Activated CD4-positive, alpha-beta T cell treated with anti-CD3 and anti-CD28 coated beads, Interleukin-2, amount 10 ng/mL, durations not matched to agents 24 days and 14 days (primary cell): ENCODE data around the gene CNGA4. TPM values are rescaled to one million over a fixed set of nuclear protein-coding genes. Genes with fewer than 3 reads are reported as not detected.

Experiments used
- DNase-seq: peaks from one replicate; pipeline ENCODE4 v3.0.0; 2022
- H3K27ac Mint-ChIP-seq: one replicate; pipeline ENCODE4 v1.8.0; 2022; ENCODE audit warnings: mild to moderate bottlenecking, mixed read lengths
- H3K27me3 Mint-ChIP-seq: one replicate; pipeline ENCODE4 v1.8.0; 2022; ENCODE audit warnings: mixed read lengths
- H3K36me3 Mint-ChIP-seq: one replicate; pipeline ENCODE4 v1.8.0; 2022; ENCODE audit warnings: low read depth, mild to moderate bottlenecking, mixed read lengths
- H3K4me1 Mint-ChIP-seq: one replicate; pipeline ENCODE4 v1.8.0; 2021; ENCODE audit warnings: mixed read lengths
- H3K4me3 Mint-ChIP-seq: one replicate; pipeline ENCODE4 v1.8.0; 2022; ENCODE audit warnings: mild to moderate bottlenecking, moderate library complexity, mixed read lengths
- H3K9me3 Mint-ChIP-seq: one replicate; pipeline ENCODE4 v1.8.0; 2021; ENCODE audit warnings: mixed read lengths
- intact Hi-C: fragments of 100-400 bp; cut with micrococcal nuclease; formaldehyde crosslinking; loops from one replicate; pipeline ENCODE4 v1.15.1; 2023
- total RNA-seq: library from RNA; stranded (reverse); gene quantifications from 2 replicates; pipeline ENCODE4 v1.2.3, GENCODE V29; 2022

Gene CNGA4
- total RNA-seq, 1 donor from 2014 or later = not detected

- Mint-ChIP-seq H3K4me1 (peaks cover 23% of the 10 kb centered on the region), H3K9me3 (no peaks in the 10 kb centered on the region), H3K4me3 (no peak overlapping the region), H3K27ac (no peak overlapping the region), H3K27me3 (no peaks in the 10 kb centered on the region), H3K36me3 (peaks cover 10% of the 10 kb centered on the region)
- no peak for DNase-seq
- intact Hi-C loops = no loop called here
Observed at GRCh38 chr11:6206456-6207180, 32.3 kb upstream of the CNGA4 start.

DNA sequence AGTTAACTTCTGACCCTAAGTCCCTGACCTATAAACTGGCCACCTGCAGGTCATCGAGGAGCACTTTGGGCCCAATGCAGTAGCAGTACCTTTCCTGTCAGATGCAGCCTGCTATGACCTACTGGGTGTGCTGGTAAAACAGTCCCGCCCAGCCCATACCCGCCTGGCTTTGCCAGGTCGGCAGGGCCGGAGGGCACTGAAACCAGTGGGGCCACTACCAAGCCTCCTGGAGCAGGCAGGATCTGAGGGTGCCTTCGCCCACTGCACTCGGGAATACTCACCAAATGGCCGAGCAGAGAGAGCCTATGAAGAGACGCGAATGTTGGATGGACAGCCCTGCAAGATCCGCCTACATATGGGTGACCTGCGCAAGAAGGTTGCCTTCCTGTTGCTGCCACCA is 29.1 kb upstream of the CNGA4 start:
- intact Hi-C loops = no loop called here
- H3K9me3 Mint-ChIP-seq = no peaks in the 10 kb centered on the region
- H3K36me3 Mint-ChIP-seq = peaks cover 10% of the 10 kb centered on the region
- no peaks in the 10 kb centered on the region for H3K27me3 Mint-ChIP-seq
- no peaks in the 10 kb centered on the region for H3K4me1 Mint-ChIP-seq
- H3K27ac Mint-ChIP-seq = no peak overlapping the region
- no peak overlapping the region for H3K4me3 Mint-ChIP-seq
- no peak for DNase-seq

DNA sequence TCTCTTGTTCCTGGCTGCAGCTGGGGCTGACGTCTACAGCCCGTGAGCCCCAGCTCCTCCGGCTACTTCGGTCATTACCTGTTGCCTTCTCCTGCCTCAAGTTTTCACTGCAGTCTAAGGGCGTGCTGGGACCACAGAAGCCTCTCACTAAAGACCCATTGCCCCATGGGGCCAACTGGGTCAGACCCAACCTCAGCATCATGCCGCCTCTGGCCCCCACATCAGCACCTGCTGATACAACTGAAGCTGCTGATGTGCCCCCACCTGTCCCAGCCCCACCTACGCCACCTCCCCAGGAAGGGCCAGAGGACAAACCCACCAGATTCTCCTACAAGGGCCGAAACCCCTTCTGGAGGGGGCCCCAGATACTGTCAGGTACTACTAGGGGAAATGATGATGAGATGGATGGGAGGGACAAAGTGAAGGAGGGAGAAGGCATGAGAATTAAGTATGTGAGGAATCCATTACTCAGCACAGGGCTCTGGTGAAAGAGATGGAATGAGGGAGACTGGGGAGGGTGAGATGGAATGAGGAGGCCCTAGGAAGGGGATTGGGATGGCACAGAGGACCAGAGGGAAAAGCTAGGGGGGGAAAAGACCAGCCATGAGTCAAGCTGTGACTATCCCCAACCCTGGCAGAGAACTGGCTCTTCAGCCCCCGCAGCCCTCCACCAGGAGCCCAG is 28.5 kb upstream of the CNGA4 start:
- peaks cover 10% of the 10 kb centered on the region for H3K36me3 Mint-ChIP-seq
- no peak overlapping the region for H3K27ac Mint-ChIP-seq
- DNase-seq = no peak
- no peaks in the 10 kb centered on the region for H3K9me3 Mint-ChIP-seq
- intact Hi-C loops = no loop called here
- no peak overlapping the region for H3K4me3 Mint-ChIP-seq
- H3K4me1 Mint-ChIP-seq = no peaks in the 10 kb centered on the region
- no peaks in the 10 kb centered on the region for H3K27me3 Mint-ChIP-seq

- peaks cover 26% of the 10 kb centered on the region for H3K36me3 Mint-ChIP-seq
- H3K4me3 Mint-ChIP-seq = no peak overlapping the region
- H3K27me3 Mint-ChIP-seq = no peaks in the 10 kb centered on the region
- intact Hi-C loops = no loop called here
- H3K27ac Mint-ChIP-seq = no peak overlapping the region
- H3K4me1 Mint-ChIP-seq = peaks cover 5% of the 10 kb centered on the region
- DNase-seq = no peak
- H3K9me3 Mint-ChIP-seq = no peaks in the 10 kb centered on the region
Observed at GRCh38 chr11:6214530-6214929, 24.4 kb upstream of the CNGA4 start.

- peaks cover 34% of the 10 kb centered on the region for H3K36me3 Mint-ChIP-seq
- no peaks in the 10 kb centered on the region for H3K9me3 Mint-ChIP-seq
- no peaks in the 10 kb centered on the region for H3K27me3 Mint-ChIP-seq
- H3K4me3 Mint-ChIP-seq = no peak overlapping the region
- no peak overlapping the region for H3K27ac Mint-ChIP-seq
- DNase-seq = no peak
- H3K4me1 Mint-ChIP-seq = peaks cover 16% of the 10 kb centered on the region
- intact Hi-C loops = no loop called here
Observed at GRCh38 chr11:6216501-6216900, 22.4 kb upstream of the CNGA4 start.

DNA sequence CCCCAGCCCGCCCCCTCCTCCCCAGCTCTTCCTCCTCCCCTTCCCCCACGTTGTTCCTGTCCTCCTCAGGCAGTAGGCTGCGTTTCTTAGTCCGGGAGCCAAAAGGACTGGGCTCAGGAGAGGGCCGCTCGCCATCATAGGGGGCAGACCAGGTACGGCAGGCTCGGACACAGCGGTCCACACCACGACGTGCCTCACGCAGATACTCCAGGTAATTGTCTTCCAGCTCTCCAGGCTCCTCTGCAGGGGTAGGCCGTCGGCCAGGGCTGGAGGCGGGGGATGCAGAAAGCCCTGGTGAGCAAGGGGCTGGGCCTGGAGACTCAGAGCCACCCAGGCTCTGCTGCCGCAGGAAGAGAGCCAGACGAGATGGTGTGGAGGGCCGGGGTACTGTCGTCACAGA is 21.2 kb upstream of the CNGA4 start:
- peaks cover 46% of the 10 kb centered on the region for H3K36me3 Mint-ChIP-seq
- intact Hi-C loops = no loop called here
- no peak overlapping the region for H3K27ac Mint-ChIP-seq
- DNase-seq = no peak
- H3K4me3 Mint-ChIP-seq = no peak overlapping the region
- no peaks in the 10 kb centered on the region for H3K9me3 Mint-ChIP-seq
- no peaks in the 10 kb centered on the region for H3K27me3 Mint-ChIP-seq
- peaks cover 16% of the 10 kb centered on the region for H3K4me1 Mint-ChIP-seq

GRCh38 chr11:6219359-6219758 is 19.5 kb upstream of the CNGA4 start:
- intact Hi-C loops = no loop called here
- no peaks in the 10 kb centered on the region for H3K27me3 Mint-ChIP-seq
- H3K9me3 Mint-ChIP-seq = no peaks in the 10 kb centered on the region
- no peak for DNase-seq
- H3K27ac Mint-ChIP-seq = no peak overlapping the region
- H3K4me3 Mint-ChIP-seq = no peak overlapping the region
- H3K4me1 Mint-ChIP-seq = peaks cover 16% of the 10 kb centered on the region
- H3K36me3 Mint-ChIP-seq = peaks cover 50% of the 10 kb centered on the region

DNA sequence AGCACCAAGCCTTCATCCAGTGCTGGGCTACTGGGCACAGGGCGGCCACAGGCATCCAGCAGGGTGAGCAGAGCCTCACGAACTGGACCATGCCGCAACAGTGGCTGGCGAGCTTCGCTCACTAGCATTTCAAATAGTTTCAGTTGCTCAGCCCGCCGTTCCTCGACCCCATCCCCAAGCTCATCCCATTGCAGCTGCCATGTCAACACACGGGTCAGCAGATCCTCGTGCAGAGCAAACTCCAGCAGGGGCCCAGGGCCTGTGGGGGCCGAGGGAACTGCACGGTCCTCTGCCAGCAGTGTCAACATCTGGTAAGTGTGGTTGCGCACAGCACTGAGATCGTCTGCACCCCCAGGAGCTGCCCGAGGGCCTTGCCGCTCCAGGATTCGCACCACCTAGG is 15.0 kb upstream of the CNGA4 start:
- no peaks in the 10 kb centered on the region for H3K27me3 Mint-ChIP-seq
- intact Hi-C loops = no loop called here
- H3K4me1 Mint-ChIP-seq = peaks cover 20% of the 10 kb centered on the region
- H3K9me3 Mint-ChIP-seq = no peaks in the 10 kb centered on the region
- peaks cover 38% of the 10 kb centered on the region for H3K36me3 Mint-ChIP-seq
- DNase-seq = no peak
- no peak overlapping the region for H3K27ac Mint-ChIP-seq
- H3K4me3 Mint-ChIP-seq = no peak overlapping the region

DNA sequence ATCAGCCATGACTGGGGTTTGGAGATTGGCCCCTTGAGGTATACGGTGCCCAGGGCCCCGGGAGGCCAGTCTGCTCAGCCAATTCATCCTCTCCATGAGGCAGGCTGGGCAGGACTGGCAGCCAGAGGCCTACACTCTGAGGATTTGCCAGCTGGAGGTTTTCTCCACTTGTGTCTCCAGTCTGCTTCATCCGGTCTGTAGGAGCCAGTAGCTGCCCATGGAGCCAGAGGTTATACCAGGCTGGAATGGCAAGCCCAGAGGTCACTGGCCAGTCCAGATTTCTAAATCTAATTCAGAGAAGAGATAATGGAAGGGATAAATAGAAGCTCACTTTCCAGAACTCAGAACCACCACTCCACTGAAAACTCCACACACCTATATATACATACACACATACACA is 14.5 kb upstream of the CNGA4 start:
- H3K27ac Mint-ChIP-seq = no peak overlapping the region
- H3K9me3 Mint-ChIP-seq = no peaks in the 10 kb centered on the region
- intact Hi-C loops = no loop called here
- peaks cover 20% of the 10 kb centered on the region for H3K4me1 Mint-ChIP-seq
- no peak for DNase-seq
- H3K4me3 Mint-ChIP-seq = no peak overlapping the region
- H3K27me3 Mint-ChIP-seq = no peaks in the 10 kb centered on the region
- peaks cover 38% of the 10 kb centered on the region for H3K36me3 Mint-ChIP-seq

DNA sequence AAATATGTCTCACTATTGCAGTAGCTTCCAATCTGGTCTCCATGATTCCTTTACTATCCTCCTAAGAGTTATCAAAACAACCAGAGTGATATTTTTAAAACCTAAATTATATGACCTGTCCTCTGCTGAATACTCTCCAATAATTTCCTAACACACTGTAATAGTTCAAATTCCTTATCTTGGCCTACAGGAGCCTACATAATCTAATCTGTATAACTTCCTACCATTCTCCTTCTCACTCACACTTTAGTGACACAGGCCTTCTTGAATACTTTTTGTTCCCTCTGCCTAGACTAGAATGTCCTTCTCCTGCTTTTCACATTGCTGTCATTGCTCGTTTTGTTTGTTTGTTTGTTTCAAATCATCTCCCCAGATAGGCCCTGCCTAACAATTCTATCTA is 13.9 kb upstream of the CNGA4 start:
- Mint-ChIP-seq H3K27ac (no peak overlapping the region), H3K27me3 (no peaks in the 10 kb centered on the region), H3K9me3 (no peaks in the 10 kb centered on the region), H3K4me3 (no peak overlapping the region), H3K4me1 (peaks cover 20% of the 10 kb centered on the region), H3K36me3 (peaks cover 33% of the 10 kb centered on the region)
- no peak for DNase-seq
- intact Hi-C loops = no loop called here

DNA sequence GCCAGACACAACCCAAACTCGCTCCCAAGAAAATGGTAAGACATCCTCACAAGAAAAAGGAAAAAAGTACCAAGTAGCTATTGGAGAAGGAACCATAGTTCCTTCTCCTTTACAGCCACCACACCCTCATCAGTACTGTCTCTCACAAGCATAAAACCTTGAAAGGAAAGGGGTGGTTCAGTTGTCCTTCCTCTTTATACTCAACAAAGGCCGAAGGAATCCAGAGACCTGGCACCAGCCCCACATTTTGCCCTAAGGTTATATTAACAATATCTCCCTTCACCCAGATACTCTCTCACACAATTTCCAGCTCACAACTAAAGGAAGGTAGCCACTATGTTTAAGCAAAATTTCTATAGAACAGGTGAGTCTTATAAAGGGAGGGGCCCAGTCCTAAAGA is 13.0 kb upstream of the CNGA4 start:
- Mint-ChIP-seq H3K9me3 (no peaks in the 10 kb centered on the region), H3K27ac (no peak overlapping the region), H3K36me3 (peaks cover 27% of the 10 kb centered on the region), H3K4me1 (peaks cover 22% of the 10 kb centered on the region), H3K27me3 (no peaks in the 10 kb centered on the region), H3K4me3 (no peak overlapping the region)
- intact Hi-C loops = no loop called here
- DNase-seq = no peak

DNA sequence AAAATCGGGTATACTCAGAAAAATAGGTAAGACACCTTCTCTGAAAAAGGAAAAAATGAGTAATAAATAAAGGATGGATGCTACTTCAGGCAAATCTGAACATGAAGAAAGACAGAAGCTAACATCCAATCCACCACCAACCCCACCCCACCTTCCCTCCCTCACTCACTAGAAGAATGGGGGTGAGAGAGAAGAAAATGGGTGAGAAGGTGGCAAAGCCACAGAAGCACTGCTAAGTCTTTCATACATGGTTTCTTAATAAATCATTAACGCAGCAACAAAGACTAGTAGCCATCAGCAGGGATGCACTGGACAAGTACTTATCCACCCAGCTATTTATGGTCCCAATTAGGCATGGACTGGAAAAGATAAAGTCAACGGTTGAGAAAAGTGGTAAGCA is 10.4 kb upstream of the CNGA4 start:
- no peak overlapping the region for H3K4me3 Mint-ChIP-seq
- H3K36me3 Mint-ChIP-seq = peaks cover 12% of the 10 kb centered on the region
- intact Hi-C loops = no loop called here
- peaks cover 32% of the 10 kb centered on the region for H3K4me1 Mint-ChIP-seq
- H3K27ac Mint-ChIP-seq = no peak overlapping the region
- H3K9me3 Mint-ChIP-seq = no peaks in the 10 kb centered on the region
- no peak for DNase-seq
- H3K27me3 Mint-ChIP-seq = no peaks in the 10 kb centered on the region

- peaks cover 39% of the 10 kb centered on the region for H3K4me1 Mint-ChIP-seq
- H3K9me3 Mint-ChIP-seq = no peaks in the 10 kb centered on the region
- peak; percentile 75 for DNase-seq
- peak overlapping the region; percentile 39 for H3K4me3 Mint-ChIP-seq
- no peaks in the 10 kb centered on the region for H3K27me3 Mint-ChIP-seq
- intact Hi-C loops = loop anchor here (10.0 kb wide), 2 partner anchors 185 to 545 kb away; partner anchors contain the start of genes APBB1, TRIM22 and TRIM5
- H3K27ac Mint-ChIP-seq = no peak overlapping the region
- peaks cover 7% of the 10 kb centered on the region for H3K36me3 Mint-ChIP-seq
Observed at GRCh38 chr11:6229911-6230310, 9.0 kb upstream of the CNGA4 start.

DNA sequence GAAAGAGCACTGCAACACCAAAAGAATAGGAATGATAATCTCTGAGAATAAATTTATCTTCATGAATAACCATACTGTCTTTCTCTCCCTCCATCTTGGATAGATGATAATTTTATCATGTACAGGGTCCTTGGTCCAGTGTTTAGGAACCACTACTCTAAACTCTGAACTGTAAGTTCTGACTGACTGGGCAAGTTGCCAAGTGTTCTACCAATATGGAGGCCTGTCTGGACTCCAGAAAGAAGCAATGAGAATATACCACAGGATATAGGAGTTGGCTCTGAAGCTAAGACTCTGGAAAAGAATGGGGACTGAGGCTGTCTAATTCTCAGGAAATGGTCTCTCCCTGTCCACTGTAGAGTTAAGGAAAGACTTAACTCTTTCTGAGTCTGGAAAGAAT is 6.0 kb upstream of the CNGA4 start:
- Mint-ChIP-seq H3K4me3 (peak overlapping the region; percentile 51), H3K36me3 (peaks cover 1% of the 10 kb centered on the region), H3K27ac (no peak overlapping the region), H3K4me1 (peaks cover 40% of the 10 kb centered on the region), H3K27me3 (no peaks in the 10 kb centered on the region), H3K9me3 (no peaks in the 10 kb centered on the region)
- DNase-seq = no peak
- intact Hi-C loops = loop anchor here (10.0 kb wide), 2 partner anchors 182 to 548 kb away; partner anchors contain the start of genes APBB1, TRIM22 and TRIM5
